ENCODE measurements around the gene IDS.
"Not testable (repeated sequence)": the region's sequence is repeated elsewhere in the genome, so short reads cannot be mapped to it uniquely, and the experiment has no call there.

Gene IDS

GRCh38 chrX:149513825-149514428, 8.8 kb upstream of the IDS start:
- H3K4me1 Mint-ChIP-seq, result peaks cover 11% of the 10 kb centered on the region
- no peaks in the 10 kb centered on the region for H3K9me3 Mint-ChIP-seq

GRCh38 chrX:149512225-149512885, 7.2 kb upstream of the IDS start:
- Mint-ChIP-seq H3K27me3 (no peaks in the 10 kb centered on the region), H3K27ac (no peak overlapping the region), H3K4me3 (no peak overlapping the region), H3K9me3 (no peaks in the 10 kb centered on the region), H3K4me1 (peaks cover 11% of the 10 kb centered on the region), H3K36me3 (no peaks in the 10 kb centered on the region)

More at GRCh38 chrX:149513825-149514428, 8.8 kb upstream of the IDS start:
- no peak overlapping the region for H3K27ac Mint-ChIP-seq
- H3K4me3 Mint-ChIP-seq, result no peak overlapping the region
- H3K36me3 Mint-ChIP-seq, result no peaks in the 10 kb centered on the region
- no peaks in the 10 kb centered on the region for H3K27me3 Mint-ChIP-seq

GRCh38 chrX:149511081-149511480, 6.0 kb upstream of the IDS start:
- H3K9me3 Mint-ChIP-seq, result no peaks in the 10 kb centered on the region
- peaks cover 5% of the 10 kb centered on the region for H3K4me1 Mint-ChIP-seq
- no peak overlapping the region for H3K27ac Mint-ChIP-seq
- H3K36me3 Mint-ChIP-seq, result no peaks in the 10 kb centered on the region
- H3K27me3 Mint-ChIP-seq, result no peaks in the 10 kb centered on the region
- no peak overlapping the region for H3K4me3 Mint-ChIP-seq

- H3K9me3 Mint-ChIP-seq, result no peaks in the 10 kb centered on the region
- H3K4me3 Mint-ChIP-seq, result no peak overlapping the region
- H3K4me1 Mint-ChIP-seq, result peaks cover 10% of the 10 kb centered on the region
- H3K36me3 Mint-ChIP-seq, result no peaks in the 10 kb centered on the region
- H3K27me3 Mint-ChIP-seq, result no peaks in the 10 kb centered on the region
- no peak overlapping the region for H3K27ac Mint-ChIP-seq
Measured at GRCh38 chrX:149510386-149510785, 5.3 kb upstream of the IDS start.

- peaks cover 19% of the 10 kb centered on the region for H3K4me1 Mint-ChIP-seq
- H3K36me3 Mint-ChIP-seq, result no peaks in the 10 kb centered on the region
- H3K4me3 Mint-ChIP-seq, result no peak overlapping the region
- H3K27ac Mint-ChIP-seq, result no peak overlapping the region
- no peaks in the 10 kb centered on the region for H3K27me3 Mint-ChIP-seq
- H3K9me3 Mint-ChIP-seq, result no peaks in the 10 kb centered on the region
Measured at GRCh38 chrX:149508467-149508866, 3.4 kb upstream of the IDS start.

GRCh38 chrX:149506349-149506748, 1.2 kb upstream of the IDS start:
- H3K36me3 Mint-ChIP-seq, result no peaks in the 10 kb centered on the region
- H3K27ac Mint-ChIP-seq, result no peak overlapping the region
- H3K4me1 Mint-ChIP-seq, result peaks cover 23% of the 10 kb centered on the region
- H3K27me3 Mint-ChIP-seq, result no peaks in the 10 kb centered on the region
- no peaks in the 10 kb centered on the region for H3K9me3 Mint-ChIP-seq
- H3K4me3 Mint-ChIP-seq, result no peak overlapping the region

- peaks cover 23% of the 10 kb centered on the region for H3K4me1 Mint-ChIP-seq
- no peaks in the 10 kb centered on the region for H3K27me3 Mint-ChIP-seq
- H3K4me3 Mint-ChIP-seq, result peak overlapping the region; percentile 98
- no peaks in the 10 kb centered on the region for H3K9me3 Mint-ChIP-seq
- peak overlapping the region; percentile 76 for H3K27ac Mint-ChIP-seq
- no peaks in the 10 kb centered on the region for H3K36me3 Mint-ChIP-seq
Measured at GRCh38 chrX:149505671-149506070, 565 bp upstream of the IDS start.

- Mint-ChIP-seq H3K36me3 (peaks cover 2% of the 10 kb centered on the region), H3K27ac (peak overlapping the region; percentile 95), H3K4me1 (peaks cover 32% of the 10 kb centered on the region), H3K27me3 (no peaks in the 10 kb centered on the region), H3K9me3 (no peaks in the 10 kb centered on the region), H3K4me3 (peak overlapping the region; percentile 98)
Measured at GRCh38 chrX:149504226-149504914, 736 bp downstream of the IDS start.

- Mint-ChIP-seq H3K4me1 (peaks cover 32% of the 10 kb centered on the region), H3K27ac (peak overlapping the region; percentile 55), H3K4me3 (peak overlapping the region; percentile 19)
- not testable (repeated sequence) for H3K27me3 Mint-ChIP-seq, H3K9me3 Mint-ChIP-seq, H3K36me3 Mint-ChIP-seq
Measured at GRCh38 chrX:149503446-149503845, 1.7 kb downstream of the IDS start.

- Mint-ChIP-seq H3K27ac (peak overlapping the region; percentile 35), H3K4me1 (peaks cover 32% of the 10 kb centered on the region), H3K4me3 (peak overlapping the region; percentile 19)
- H3K36me3 Mint-ChIP-seq, H3K9me3 Mint-ChIP-seq, H3K27me3 Mint-ChIP-seq: not testable (repeated sequence)
Measured at GRCh38 chrX:149502923-149503322, 2.2 kb downstream of the IDS start.

GRCh38 chrX:149499766-149500165, 5.3 kb downstream of the IDS start:
- H3K4me1 Mint-ChIP-seq, result peaks cover 24% of the 10 kb centered on the region
- peak overlapping the region; percentile 55 for H3K27ac Mint-ChIP-seq
- peak overlapping the region; percentile 19 for H3K4me3 Mint-ChIP-seq
- H3K36me3 Mint-ChIP-seq, result peaks cover 2% of the 10 kb centered on the region
- no peaks in the 10 kb centered on the region for H3K27me3 Mint-ChIP-seq
- no peaks in the 10 kb centered on the region for H3K9me3 Mint-ChIP-seq

GRCh38 chrX:149498767-149499166, 6.3 kb downstream of the IDS start:
- H3K4me3 Mint-ChIP-seq, result no peak overlapping the region
- H3K27me3 Mint-ChIP-seq, result no peaks in the 10 kb centered on the region
- no peak overlapping the region for H3K27ac Mint-ChIP-seq
- peaks cover 15% of the 10 kb centered on the region for H3K4me1 Mint-ChIP-seq
- no peaks in the 10 kb centered on the region for H3K9me3 Mint-ChIP-seq
- H3K36me3 Mint-ChIP-seq, result peaks cover 2% of the 10 kb centered on the region

- Mint-ChIP-seq H3K4me1 (peaks cover 14% of the 10 kb centered on the region), H3K27me3 (no peaks in the 10 kb centered on the region), H3K27ac (no peak overlapping the region), H3K4me3 (no peak overlapping the region), H3K36me3 (peaks cover 2% of the 10 kb centered on the region), H3K9me3 (no peaks in the 10 kb centered on the region)
Measured at GRCh38 chrX:149497626-149498025, 7.5 kb downstream of the IDS start.

- H3K36me3 Mint-ChIP-seq, result peaks cover 2% of the 10 kb centered on the region
- no peak overlapping the region for H3K4me3 Mint-ChIP-seq
- no peaks in the 10 kb centered on the region for H3K9me3 Mint-ChIP-seq
- no peak overlapping the region for H3K27ac Mint-ChIP-seq
- peaks cover 9% of the 10 kb centered on the region for H3K4me1 Mint-ChIP-seq
- H3K27me3 Mint-ChIP-seq, result no peaks in the 10 kb centered on the region
Measured at GRCh38 chrX:149497054-149497453, 8.1 kb downstream of the IDS start.

GRCh38 chrX:149495573-149496071, 9.5 kb downstream of the IDS start:
- H3K27me3 Mint-ChIP-seq, result no peaks in the 10 kb centered on the region
- H3K4me3 Mint-ChIP-seq, result no peak overlapping the region
- H3K27ac Mint-ChIP-seq, result no peak overlapping the region
- peaks cover 9% of the 10 kb centered on the region for H3K4me1 Mint-ChIP-seq
- no peaks in the 10 kb centered on the region for H3K9me3 Mint-ChIP-seq
- H3K36me3 Mint-ChIP-seq, result peaks cover 2% of the 10 kb centered on the region
